ENCODE measurements around the gene FRS3.

The FRS3 gene

GRCh38 chr6:41732149-41732548 lies 47.6 kb downstream of the FRS3 start:
- in situ Hi-C loops (cut with HindIII; ENCODE audit: low sequenced_read_pairs), result no loop called here

- in situ Hi-C loops (cut with HindIII; ENCODE audit: low sequenced_read_pairs), result no loop called here
Observed at GRCh38 chr6:41731561-41732086, 48.1 kb downstream of the FRS3 start.

DNA sequence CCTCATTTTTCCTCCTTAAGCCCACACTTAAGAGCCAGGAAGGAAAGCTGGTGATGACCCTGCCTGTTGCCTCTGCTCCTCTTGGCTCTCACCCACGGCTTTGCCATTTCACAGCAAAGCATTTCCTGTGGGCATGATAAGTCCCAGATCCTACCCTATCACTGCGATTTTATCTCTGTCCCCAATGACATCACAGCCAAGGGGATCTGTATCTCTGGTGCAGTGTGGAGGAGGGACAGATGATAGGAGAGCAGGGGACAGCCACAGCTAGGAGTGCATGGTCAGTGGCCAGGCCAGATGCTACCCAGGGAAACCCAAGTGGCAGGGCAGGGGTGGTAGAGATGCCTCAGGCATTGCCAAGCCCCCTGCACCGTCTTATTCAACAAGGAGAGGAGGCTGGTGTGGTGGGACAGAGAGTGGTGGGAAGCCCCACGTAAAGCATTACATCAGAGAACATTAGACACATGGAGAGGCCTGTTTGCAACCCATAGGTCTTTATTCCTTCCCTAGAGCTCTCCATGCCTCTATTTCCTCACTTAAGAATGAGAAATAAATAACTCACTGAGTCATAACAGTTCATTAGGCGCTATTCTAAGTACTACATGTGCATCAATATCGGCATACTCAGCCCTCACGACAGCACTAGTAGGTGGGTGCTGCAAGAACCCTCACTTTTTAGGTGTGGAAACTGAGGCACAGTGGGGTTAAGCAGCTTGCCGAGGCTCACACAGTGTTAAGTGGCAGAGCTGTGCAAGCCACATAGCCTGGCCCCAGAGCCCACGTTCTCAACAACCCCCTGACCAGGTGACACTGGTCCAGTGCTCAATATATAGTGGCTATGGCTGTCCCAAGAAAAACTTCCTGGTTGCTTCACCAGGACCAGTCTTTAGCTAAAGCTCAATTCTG lies 48.9 kb downstream of the FRS3 start:
- in situ Hi-C loops (cut with HindIII; ENCODE audit: low sequenced_read_pairs), result no loop called here

DNA sequence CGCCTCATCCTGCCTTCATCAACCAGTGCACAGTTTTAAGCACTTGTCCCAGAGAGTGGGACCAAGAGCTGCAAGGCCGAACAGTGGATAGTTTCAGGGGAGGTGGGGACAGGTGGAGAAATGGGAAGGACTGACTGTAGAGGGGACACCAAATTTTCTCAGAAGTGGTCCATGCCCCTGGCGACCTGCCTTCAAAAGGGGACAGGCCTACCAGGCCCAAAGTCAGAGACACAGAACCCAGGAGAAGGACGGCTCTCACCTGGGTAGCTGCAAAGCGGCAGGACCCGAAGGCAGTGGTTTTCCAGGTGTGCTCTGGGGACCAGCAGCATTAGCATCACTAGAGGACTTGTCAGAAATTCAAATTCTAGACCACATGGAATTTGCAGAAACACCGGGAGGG lies 50.1 kb downstream of the FRS3 start:
- in situ Hi-C loops (cut with HindIII; ENCODE audit: low sequenced_read_pairs), result no loop called here

DNA sequence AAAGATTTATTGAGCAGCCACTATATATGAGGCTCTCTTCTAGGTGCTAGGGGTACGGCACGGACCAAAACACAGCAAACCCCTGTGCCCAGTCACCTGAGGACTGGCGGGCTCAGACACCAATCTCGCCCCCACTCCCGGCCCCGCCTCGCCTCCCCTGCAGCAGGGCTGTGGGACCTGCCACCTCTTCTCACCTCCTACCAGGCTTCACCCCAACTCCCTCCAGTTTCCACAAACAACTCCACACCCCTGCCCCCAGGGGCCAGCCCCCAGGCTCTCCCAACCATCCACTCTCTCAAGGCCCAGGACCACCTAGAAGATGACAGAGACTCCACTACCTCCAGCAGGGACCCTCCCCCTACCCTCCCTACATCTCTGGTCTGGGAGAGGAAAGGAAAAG lies 50.7 kb downstream of the FRS3 start:
- in situ Hi-C loops (cut with HindIII; ENCODE audit: low sequenced_read_pairs), result no loop called here

DNA sequence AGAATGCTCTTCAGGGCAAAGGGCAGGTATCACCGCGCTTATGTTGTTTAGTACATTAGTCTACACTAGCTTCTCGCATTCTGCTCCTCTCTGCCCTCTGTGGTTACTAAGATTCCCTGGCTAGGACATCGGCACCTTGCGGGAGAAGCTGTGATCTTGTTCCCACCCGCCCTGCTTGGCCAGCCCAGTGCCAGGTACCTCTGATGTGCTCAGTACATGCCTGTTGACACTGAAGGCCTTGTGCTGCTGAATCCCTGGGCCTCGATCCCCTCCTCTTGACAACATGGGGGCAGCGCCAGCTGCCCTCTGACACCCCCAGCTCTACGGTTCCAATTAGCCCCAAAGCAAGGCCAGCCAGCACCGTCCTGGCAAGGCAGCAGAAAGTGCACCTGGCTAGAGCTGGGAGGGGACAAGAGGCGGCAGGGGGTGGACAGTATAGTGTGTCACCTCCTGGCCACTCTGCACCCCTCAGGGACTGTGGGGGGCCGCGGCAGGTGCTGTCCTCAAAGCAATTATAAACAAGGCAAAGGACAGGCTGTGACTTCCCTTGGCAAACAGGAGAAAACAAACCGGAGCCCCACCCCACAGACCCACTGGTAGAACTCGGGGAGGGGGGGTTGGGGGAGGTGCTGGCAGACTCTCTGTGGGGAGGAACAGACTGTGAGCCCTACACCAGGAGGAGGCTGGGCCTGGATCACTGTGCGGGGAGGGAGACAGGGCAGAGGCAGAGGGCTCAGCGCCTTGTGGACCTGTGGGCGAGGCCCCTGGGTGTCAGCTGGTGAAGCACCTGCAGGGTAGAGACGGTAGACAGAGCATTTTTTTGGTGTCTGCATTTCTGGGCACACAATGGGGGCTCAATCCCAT lies 51.4 kb downstream of the FRS3 start:
- in situ Hi-C loops (cut with HindIII; ENCODE audit: low sequenced_read_pairs), result no loop called here

GRCh38 chr6:41727705-41728072 lies 52.0 kb downstream of the FRS3 start:
- in situ Hi-C loops (cut with HindIII; ENCODE audit: low sequenced_read_pairs), result no loop called here

GRCh38 chr6:41726876-41727275 lies 52.8 kb downstream of the FRS3 start:
- in situ Hi-C loops (cut with HindIII; ENCODE audit: low sequenced_read_pairs), result no loop called here

- in situ Hi-C loops (cut with HindIII; ENCODE audit: low sequenced_read_pairs), result no loop called here
Observed at GRCh38 chr6:41724586-41725501, 54.9 kb downstream of the FRS3 start.

DNA sequence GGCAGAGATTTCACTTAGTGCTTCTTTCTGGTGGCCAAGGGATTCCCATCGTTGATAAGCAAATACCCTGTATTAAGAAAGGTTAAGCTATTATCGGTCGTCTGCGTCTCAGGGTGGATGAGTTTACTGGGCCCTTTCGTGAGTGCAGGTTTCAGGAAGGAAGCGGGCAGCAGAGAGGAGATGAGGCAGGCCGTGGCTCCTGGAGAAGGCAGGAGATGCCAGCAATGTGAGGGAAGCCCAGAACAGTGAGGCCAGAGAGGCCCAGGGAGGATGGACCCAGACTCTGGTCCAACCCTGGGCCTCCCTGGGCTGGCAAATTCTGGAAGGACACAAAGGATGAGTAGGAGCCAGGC lies 55.5 kb downstream of the FRS3 start:
- in situ Hi-C loops (cut with HindIII; ENCODE audit: low sequenced_read_pairs), result no loop called here

DNA sequence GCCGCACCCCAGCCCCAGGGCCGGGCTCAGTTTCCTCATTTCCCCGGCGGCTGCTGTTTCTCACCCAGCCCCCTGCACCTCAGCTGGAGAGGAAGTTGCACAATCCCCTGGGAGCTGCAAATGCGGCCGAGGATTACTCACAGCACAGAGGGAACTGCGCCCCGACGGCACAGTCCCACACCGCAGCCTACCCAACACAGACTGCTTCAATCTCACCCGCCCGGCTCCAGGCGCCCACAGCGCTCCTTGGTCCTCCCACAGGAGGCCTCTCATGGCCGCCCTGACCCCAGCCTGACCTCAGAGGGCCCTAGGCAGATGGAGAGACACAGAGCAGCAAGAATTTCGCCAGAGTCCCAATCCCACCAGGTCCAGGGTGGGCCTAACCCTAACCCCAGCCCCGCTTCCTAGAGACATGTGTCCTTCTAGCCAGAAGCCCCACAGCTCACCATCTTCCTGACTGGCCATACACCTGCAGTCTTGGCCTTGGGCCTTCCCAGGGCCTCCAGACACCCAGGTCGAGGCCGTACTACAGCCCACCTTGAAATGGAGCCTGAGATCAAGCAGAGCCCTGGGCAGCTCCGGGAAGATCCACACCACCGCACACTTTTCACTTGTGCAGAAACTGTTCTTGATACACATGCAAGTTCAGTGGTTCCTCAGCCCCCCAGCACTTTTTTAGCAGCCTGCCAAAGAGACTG lies 56.0 kb downstream of the FRS3 start:
- in situ Hi-C loops (cut with HindIII; ENCODE audit: low sequenced_read_pairs), result no loop called here

DNA sequence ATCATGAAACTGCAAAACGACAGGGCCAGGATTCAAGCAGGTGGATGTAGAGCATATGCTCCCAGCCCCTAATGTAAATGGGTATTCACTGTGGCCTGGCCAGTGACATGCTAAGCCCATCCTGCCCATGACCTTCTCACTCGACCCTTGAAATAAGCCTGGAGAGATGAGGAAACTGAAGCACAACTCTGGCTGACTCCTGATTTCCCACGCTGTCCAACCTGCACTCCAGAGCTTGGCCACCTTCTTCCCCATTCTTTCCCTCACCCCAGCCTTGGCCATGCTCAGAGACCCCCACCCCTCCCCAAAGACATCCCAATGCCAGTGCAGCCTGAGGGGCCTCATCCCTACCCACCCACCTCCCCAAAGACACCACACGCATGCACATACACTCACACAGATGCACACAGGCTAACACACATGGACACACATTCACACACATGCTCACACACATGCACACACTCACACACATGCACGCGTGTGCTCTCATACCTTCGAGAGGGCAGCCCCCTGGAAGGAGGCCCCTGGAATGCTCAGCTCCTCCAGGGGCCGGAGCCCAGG lies 56.7 kb downstream of the FRS3 start:
- in situ Hi-C loops (cut with HindIII; ENCODE audit: low sequenced_read_pairs), result no loop called here

- in situ Hi-C loops (cut with HindIII; ENCODE audit: low sequenced_read_pairs), result no loop called here
Observed at GRCh38 chr6:41721414-41721813, 58.3 kb downstream of the FRS3 start.

GRCh38 chr6:41720783-41721182 lies 58.9 kb downstream of the FRS3 start:
- in situ Hi-C loops (cut with HindIII; ENCODE audit: low sequenced_read_pairs), result no loop called here

DNA sequence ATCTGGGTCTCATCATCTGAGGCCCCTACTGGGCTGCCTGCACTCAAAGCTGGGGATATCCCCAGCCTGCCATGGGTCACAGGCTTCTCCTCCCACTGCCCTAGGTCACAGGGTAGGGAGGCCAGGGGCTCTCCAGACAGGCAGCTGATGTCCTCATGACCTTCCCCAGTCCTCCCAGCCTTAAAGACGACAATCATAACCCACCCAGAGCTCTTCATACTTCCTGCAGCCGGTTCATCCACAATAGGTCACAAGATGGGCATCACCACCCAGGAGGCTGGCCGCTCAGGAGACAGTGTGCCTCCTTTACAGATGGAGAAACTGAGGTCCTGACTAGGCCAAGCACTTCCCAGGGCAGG lies 59.5 kb downstream of the FRS3 start:
- in situ Hi-C loops (cut with HindIII; ENCODE audit: low sequenced_read_pairs), result no loop called here

Measured in DLD1 (cell line).